Activated T-cell treated with anti-CD3 and anti-CD28 coated beads, Interleukin-2, amount 50 U/mL, for 4 hours (primary cell): ENCODE measurements around the gene AGFG2. TPM values are rescaled to one million over a fixed set of nuclear protein-coding genes. Genes with fewer than 3 reads are reported as not detected.
A peak's percentile ranks its signal among the peaks of the same experiment; 100 is the strongest.

Experiments
- ATAC-seq, 2 donors: fragments of 200-7000 bp; cut with Tn5 transposase; one replicate each; pipeline ENCODE4 v1.10.0; 2021
- DNase-seq: peaks from one replicate; pipeline ENCODE4 v3.0.0-alpha.2; 2020
- H3K27me3 Mint-ChIP-seq: one replicate; pipeline ENCODE4 v1.8.0; 2021; ENCODE audit warnings: low read depth, mixed read lengths
- H3K36me3 Mint-ChIP-seq: one replicate; pipeline ENCODE4 v1.8.0; 2022; ENCODE audit warnings: mixed read lengths; ENCODE audit not compliant: insufficient read depth
- H3K4me1 Mint-ChIP-seq: one replicate; pipeline ENCODE4 v1.8.0; 2021; ENCODE audit warnings: low read depth, mixed read lengths
- H3K4me3 Mint-ChIP-seq: one replicate; pipeline ENCODE4 v1.8.0; 2021; ENCODE audit warnings: mild to moderate bottlenecking, moderate library complexity, mixed read lengths
- H3K9me3 Mint-ChIP-seq: one replicate; pipeline ENCODE4 v1.8.0; 2021; ENCODE audit warnings: mixed read lengths
- total RNA-seq, 3 donors: library from RNA; stranded (reverse); gene quantifications; one replicate each; pipeline ENCODE4 v1.2.1, GENCODE V29; 2021

Gene AGFG2
- total RNA-seq, 3 donors from 2014 or later, result 58.6 to 72.0 (median 65.9) TPM

- Mint-ChIP-seq H3K4me3 (no peak overlapping the region), H3K4me1 (peaks cover 29% of the 10 kb centered on the region), H3K36me3 (no peaks in the 10 kb centered on the region), H3K27me3 (no peaks in the 10 kb centered on the region), H3K9me3 (no peaks in the 10 kb centered on the region)
- DNase-seq (no peak), ATAC-seq (no peak)
These were observed 29.3 kb downstream of the AGFG2 start for GRCh38 chr7:100568176-100568895.

DNA sequence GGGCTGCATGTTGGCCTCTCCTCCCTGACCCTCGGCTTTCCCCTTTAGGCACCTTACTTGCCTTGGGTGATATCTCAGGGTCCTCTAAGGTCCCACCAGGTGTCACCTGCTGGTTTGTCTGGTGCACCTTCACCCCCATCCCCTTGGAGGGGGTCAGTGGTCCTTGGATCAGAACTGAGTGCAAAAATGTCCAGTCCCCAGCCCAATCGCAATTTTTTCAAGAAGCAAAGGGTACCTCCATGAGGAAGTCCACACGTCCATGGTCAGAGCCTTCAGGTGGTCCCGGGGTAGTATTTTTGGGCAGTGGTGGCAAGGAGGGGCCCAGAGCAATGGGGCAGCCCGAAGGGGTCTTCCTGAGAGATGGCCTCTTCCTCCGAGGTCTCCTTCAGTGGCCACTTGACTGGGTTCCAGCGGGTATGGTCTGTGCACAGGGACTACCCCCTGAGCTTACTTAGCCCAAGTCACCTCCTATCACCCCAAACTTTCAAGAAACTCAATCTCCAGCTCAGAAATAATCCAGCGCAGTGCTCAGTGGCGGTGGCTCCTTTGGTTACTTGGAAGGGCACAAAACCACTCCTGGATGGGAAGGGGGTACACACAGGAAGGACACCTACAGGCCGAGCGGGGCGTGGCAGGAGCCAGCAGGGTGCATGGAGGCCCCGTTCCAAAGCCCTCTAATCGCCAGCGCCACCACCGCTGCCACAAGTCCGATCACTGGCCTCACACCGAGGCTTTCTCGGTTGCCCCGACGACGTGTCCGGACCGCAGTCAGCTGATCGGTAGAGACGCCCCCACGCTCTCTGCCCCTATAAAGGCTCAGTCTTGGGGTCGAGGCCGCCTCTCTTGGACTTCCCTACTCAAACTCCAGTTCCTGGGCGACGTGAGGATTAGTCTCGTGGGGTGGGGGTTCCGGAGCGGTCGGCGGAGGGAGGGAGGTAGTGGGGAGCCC, 30.2 kb downstream of the AGFG2 start:
- DNase-seq, result peak; percentile 25
- H3K4me1 Mint-ChIP-seq, result peaks cover 24% of the 10 kb centered on the region
- no peaks in the 10 kb centered on the region for H3K9me3 Mint-ChIP-seq
- H3K4me3 Mint-ChIP-seq, result peak overlapping the region; percentile 52
- H3K27me3 Mint-ChIP-seq, result no peaks in the 10 kb centered on the region
- no peaks in the 10 kb centered on the region for H3K36me3 Mint-ChIP-seq
- ATAC-seq, result peak; percentile 24

DNA sequence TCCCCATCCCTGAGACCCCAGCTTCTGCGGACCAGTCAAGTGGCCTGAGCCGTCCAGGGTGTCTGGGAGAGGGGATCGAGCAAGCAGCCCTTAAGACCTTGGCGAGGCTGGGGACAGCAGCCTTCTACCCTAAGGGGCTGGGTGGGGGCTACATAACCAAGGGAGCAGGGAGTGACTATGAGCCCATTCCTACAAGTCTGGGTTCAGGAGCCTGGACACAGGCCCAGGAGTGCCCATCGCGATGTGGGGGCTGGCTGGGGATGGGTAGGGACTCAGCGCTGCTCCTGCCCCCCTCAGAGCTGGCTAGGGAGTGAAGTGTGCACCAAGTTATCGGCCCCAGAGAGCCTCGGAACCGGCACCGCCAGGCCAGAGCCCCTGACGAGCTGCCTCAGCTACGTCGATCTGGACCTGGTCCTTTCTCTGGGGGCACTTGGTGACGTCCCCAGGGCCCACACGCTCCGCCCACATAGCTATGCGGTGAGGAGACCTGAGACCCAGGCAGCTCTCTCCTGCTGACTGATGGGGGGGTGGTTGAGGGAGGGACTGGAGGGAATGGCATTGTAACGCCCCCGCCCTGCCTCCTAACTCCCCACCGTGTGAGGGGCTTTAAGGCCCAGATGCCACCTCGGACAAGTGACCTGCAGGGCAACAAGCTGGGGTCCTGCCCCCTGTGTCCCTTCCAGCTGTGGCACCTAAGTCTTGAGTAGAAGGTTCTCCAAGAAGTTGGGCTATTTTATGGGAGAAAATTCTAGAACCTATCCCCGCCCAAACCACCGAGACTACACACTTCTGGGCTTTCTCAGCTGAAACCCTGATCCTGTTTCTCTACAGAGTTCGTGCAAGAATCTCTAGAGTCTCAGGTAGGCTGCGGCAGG, 32.2 kb downstream of the AGFG2 start:
- Mint-ChIP-seq H3K9me3 (no peaks in the 10 kb centered on the region), H3K27me3 (no peaks in the 10 kb centered on the region), H3K4me1 (peaks cover 24% of the 10 kb centered on the region), H3K36me3 (no peaks in the 10 kb centered on the region), H3K4me3 (no peak overlapping the region)
- no peak for ATAC-seq
- DNase-seq, result no peak

DNA sequence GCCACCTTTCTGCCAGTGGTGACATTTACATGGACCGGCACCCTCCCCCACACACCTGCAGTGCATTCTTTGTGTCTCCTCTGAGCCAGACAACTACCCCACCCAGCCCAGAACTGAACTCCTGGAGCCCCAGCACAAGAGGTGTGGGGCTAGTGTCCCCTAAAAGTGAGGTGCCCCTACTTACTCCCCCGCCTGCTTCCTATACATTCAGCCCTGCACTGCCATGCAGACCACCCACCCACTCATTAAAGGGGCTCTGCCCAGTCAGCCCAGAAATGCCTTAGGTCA, 32.8 kb downstream of the AGFG2 start:
- H3K9me3 Mint-ChIP-seq, result no peaks in the 10 kb centered on the region
- H3K4me1 Mint-ChIP-seq, result peaks cover 24% of the 10 kb centered on the region
- no peaks in the 10 kb centered on the region for H3K27me3 Mint-ChIP-seq
- H3K36me3 Mint-ChIP-seq, result peaks cover 3% of the 10 kb centered on the region
- no peak for DNase-seq
- H3K4me3 Mint-ChIP-seq, result no peak overlapping the region
- ATAC-seq, result no peak

DNA sequence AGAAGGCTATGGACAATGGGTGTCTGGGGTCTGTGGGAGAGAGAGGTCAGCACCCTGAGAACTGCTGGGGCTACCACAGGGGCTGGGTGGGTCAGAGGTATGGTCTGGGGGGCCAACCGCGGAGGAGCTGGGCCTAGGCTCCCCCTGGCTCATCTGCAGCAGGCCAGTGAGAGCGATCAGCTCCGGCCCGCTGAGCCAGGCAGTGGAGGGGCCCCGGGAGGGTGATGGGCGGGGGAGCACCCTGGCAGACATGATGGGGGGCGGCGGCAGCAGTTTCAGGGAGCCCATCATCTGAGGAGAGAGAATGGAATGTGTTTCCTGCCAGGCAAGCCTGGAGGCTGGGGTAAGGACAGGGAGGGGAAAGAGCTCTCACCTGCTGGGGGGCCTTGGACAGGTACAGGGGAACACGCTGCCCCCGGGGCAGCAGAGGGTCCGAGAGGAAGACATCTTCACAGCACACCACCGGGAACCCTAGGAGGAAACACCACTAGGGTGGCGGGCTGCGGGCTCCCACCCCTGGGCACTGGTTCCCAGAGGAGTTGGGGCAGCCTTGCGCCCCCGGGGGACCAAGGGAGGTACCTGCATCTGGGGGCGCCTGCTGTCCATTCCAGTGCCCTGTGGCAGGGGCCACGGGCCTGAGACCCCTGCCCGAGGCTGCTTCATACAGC, 33.4 kb downstream of the AGFG2 start:
- no peaks in the 10 kb centered on the region for H3K27me3 Mint-ChIP-seq
- H3K4me3 Mint-ChIP-seq, result no peak overlapping the region
- DNase-seq (no peak), ATAC-seq (no peak)
- H3K9me3 Mint-ChIP-seq, result no peaks in the 10 kb centered on the region
- peaks cover 3% of the 10 kb centered on the region for H3K36me3 Mint-ChIP-seq
- peaks cover 24% of the 10 kb centered on the region for H3K4me1 Mint-ChIP-seq

GRCh38 chr7:100572949-100573675, 34.1 kb downstream of the AGFG2 start:
- no peaks in the 10 kb centered on the region for H3K27me3 Mint-ChIP-seq
- ATAC-seq (no peak), DNase-seq (no peak)
- H3K36me3 Mint-ChIP-seq, result peaks cover 3% of the 10 kb centered on the region
- peaks cover 19% of the 10 kb centered on the region for H3K4me1 Mint-ChIP-seq
- no peak overlapping the region for H3K4me3 Mint-ChIP-seq
- H3K9me3 Mint-ChIP-seq, result no peaks in the 10 kb centered on the region

DNA sequence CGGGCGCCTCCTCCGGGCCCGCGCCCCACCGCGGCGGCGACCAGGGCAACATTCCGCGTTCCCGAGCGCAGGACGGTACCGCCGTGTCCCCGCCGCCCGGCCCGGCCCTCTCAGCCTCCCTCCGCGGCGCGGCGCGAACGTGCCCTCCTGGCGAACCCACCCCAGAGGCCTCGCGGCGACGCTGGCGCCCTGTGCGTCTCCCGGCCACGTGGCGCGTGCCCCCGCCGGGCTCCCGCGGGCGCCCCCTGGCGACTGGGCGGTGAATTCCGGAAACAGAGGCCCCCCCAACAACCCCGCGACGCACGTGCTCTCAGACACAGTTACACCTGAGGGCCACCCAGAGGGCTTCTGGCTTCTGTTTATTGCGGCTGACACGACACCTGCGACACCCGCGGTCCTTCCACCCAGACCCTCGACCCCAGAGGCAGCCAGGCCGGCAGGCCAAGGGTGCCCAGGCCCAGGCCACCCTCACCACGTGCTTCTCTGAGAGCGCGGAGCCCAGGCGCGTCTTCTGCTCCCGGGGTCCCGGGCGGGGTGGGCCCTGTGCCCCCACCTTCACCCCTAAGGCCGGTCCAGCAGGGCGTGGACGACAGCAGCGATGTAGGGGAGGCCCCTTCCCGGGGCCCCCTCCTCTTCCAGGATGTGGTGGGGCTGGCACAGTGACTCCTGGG, 34.8 kb downstream of the AGFG2 start, which contains the start of gene SAP25:
TSS of gene SAP25 (minus strand) at position 210 of the 671 bp plus-strand sequence. CDS start at position 52, 158 bp downstream.
- Mint-ChIP-seq H3K4me3 (no peak within 1 kb of the TSS), H3K36me3 (peaks cover 5% of the 10 kb centered on the region), H3K9me3 (no peaks in the 10 kb centered on the region), H3K4me1 (peaks cover 14% of the 10 kb centered on the region), H3K27me3 (no peaks in the 10 kb centered on the region)
- no peak for DNase-seq
- no peak for ATAC-seq

GRCh38 chr7:100574362-100575205, 35.6 kb downstream of the AGFG2 start:
- Mint-ChIP-seq H3K4me3 (no peak overlapping the region), H3K9me3 (no peaks in the 10 kb centered on the region), H3K36me3 (peaks cover 7% of the 10 kb centered on the region), H3K4me1 (peaks cover 7% of the 10 kb centered on the region), H3K27me3 (no peaks in the 10 kb centered on the region)
- DNase-seq, result no peak
- ATAC-seq, result no peak

- peaks cover 7% of the 10 kb centered on the region for H3K36me3 Mint-ChIP-seq
- H3K9me3 Mint-ChIP-seq, result no peaks in the 10 kb centered on the region
- no peak for ATAC-seq
- H3K4me1 Mint-ChIP-seq, result peaks cover 7% of the 10 kb centered on the region
- no peak overlapping the region for H3K4me3 Mint-ChIP-seq
- no peak for DNase-seq
- H3K27me3 Mint-ChIP-seq, result no peaks in the 10 kb centered on the region
These were observed 36.2 kb downstream of the AGFG2 start for GRCh38 chr7:100575206-100575631.

DNA sequence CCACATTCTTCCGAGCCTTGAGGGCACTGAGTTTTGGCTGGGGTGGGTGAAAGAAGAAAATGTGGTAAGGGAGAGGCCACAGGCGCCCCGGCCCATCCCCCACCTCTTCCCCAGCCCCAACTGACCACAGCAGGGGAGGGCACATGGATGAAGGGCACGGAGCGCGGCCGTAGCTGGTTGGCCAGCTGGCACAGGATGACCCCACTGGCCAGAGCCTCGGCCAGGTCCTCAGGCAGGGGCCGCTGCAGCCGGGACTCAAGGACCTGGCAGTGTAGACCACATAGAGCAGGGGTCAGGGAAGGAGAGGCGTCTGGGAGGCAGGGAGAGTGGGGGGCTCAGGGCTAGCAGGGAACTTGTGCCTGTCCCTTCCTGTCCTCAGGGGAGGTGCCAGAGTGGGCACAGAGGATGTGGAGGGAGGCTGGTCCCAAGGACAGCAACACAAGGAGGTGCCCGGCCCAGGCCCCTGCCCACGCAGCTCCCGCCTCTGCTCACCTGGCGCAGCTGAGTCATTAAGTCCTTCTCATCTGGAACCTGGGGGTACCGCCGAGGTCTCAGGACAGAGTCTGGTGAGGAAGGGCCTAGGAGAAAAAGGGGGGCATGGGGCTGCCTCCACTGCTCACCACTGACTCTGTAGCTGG, 36.9 kb downstream of the AGFG2 start:
- no peaks in the 10 kb centered on the region for H3K27me3 Mint-ChIP-seq

GRCh38 chr7:100576384-100576993, 37.5 kb downstream of the AGFG2 start:
- Mint-ChIP-seq H3K4me1 (peaks cover 5% of the 10 kb centered on the region), H3K4me3 (no peak overlapping the region), H3K9me3 (no peaks in the 10 kb centered on the region), H3K36me3 (peaks cover 10% of the 10 kb centered on the region), H3K27me3 (no peaks in the 10 kb centered on the region)
- no peak for ATAC-seq
- DNase-seq, result no peak

More for the DNA sequence above, 36.9 kb downstream of the AGFG2 start:
- H3K4me3 Mint-ChIP-seq, result no peak overlapping the region
- ATAC-seq (no peak), DNase-seq (no peak)
- peaks cover 7% of the 10 kb centered on the region for H3K36me3 Mint-ChIP-seq
- H3K4me1 Mint-ChIP-seq, result peaks cover 5% of the 10 kb centered on the region
- H3K9me3 Mint-ChIP-seq, result no peaks in the 10 kb centered on the region
